HepG2 (cell line): ENCODE data around the gene ATP5F1E.

Experiments used
- FOXA1 ChIP-seq, 2 experiments: fragments of 450-650 bp in 1 of 2; sonication (generic) in 1 of 2; formaldehyde crosslinking in 1 of 2; IDR thresholded peaks; 2 replicates each; pipeline versions ENCODE4 v1.4.0 to v1.6.1; 2016 to 2020; ENCODE audit warnings: missing genetic modification reagents in 1 of 2
- KDM5B ChIP-seq: sonication (generic); formaldehyde crosslinking; IDR thresholded peaks from 2 replicates; pipeline ENCODE4 v1.4.0; 2020; ENCODE audit warnings: missing genetic modification reagents, mild to moderate bottlenecking, borderline replicate concordance
- MXD4 ChIP-seq: IDR thresholded peaks from 2 replicates; pipeline ENCODE4 v1.6.1; 2016; ENCODE audit warnings: mild to moderate bottlenecking, missing biosample characterization, missing genetic modification reagents
- ZFP90 ChIP-seq: sonication (generic); formaldehyde crosslinking; IDR thresholded peaks from 2 replicates; pipeline ENCODE4 v1.8.0; 2022; ENCODE audit warnings: missing genetic modification reagents, mild to moderate bottlenecking, inconsistent platforms, borderline replicate concordance
- ZKSCAN5 ChIP-seq: sonication (generic); formaldehyde crosslinking; IDR thresholded peaks from 2 replicates; pipeline ENCODE4 v1.5.1; 2020; ENCODE audit warnings: mild to moderate bottlenecking, missing genetic modification reagents

GRCh38 chr20:59013959-59014608 lies 18.1 kb downstream of the ATP5F1E start:
- TF ChIP-seq ZFP90 (CRISPR knock-in tag) (no peak), ZKSCAN5 (CRISPR knock-in tag) (no peak), MXD4 (CRISPR knock-in tag) (no peak), FOXA1 (IDR thresholded peaks at IDR 0.05) (no peak), FOXA1 (CRISPR knock-in tag; IDR thresholded peaks at IDR 0.05) (no peak), KDM5B (CRISPR knock-in tag) (no peak)
